ENCODE data around the gene TAF13.
"Not testable (repeated sequence)": the region's sequence is repeated elsewhere in the genome, so short reads cannot be mapped to it uniquely, and the experiment has no call there.

TAF13 gene

GRCh38 chr1:109065137-109065536 lies 10.7 kb downstream of the TAF13 start:
- H3K4me3 ChIP-seq (ENCODE audit: low read depth, low read length): no peak overlapping the region
- no peak for TF ChIP-seq CTCF (IDR thresholded peaks at IDR 0.05; ENCODE audit: borderline replicate concordance, insufficient read depth, low read depth, low read length)

GRCh38 chr1:109061183-109061582 lies 14.6 kb downstream of the TAF13 start:
- H3K4me3 ChIP-seq (ENCODE audit: low read depth, low read length): no peak overlapping the region
- no peak for TF ChIP-seq CTCF (IDR thresholded peaks at IDR 0.05; ENCODE audit: borderline replicate concordance, insufficient read depth, low read depth, low read length)

- H3K4me3 ChIP-seq (ENCODE audit: low read depth, low read length): no peak overlapping the region
- TF ChIP-seq CTCF (IDR thresholded peaks at IDR 0.05; ENCODE audit: borderline replicate concordance, insufficient read depth, low read depth, low read length): no peak
Measured at GRCh38 chr1:109060707-109061106, 15.1 kb downstream of the TAF13 start.

GRCh38 chr1:109059026-109059425 lies 16.8 kb downstream of the TAF13 start:
- TF ChIP-seq CTCF (IDR thresholded peaks at IDR 0.05; ENCODE audit: borderline replicate concordance, insufficient read depth, low read depth, low read length): no peak
- H3K4me3 ChIP-seq (ENCODE audit: low read depth, low read length): no peak overlapping the region

- TF ChIP-seq CTCF (IDR thresholded peaks at IDR 0.05; ENCODE audit: borderline replicate concordance, insufficient read depth, low read depth, low read length): no peak
- H3K4me3 ChIP-seq (ENCODE audit: low read depth, low read length): no peak overlapping the region
Measured at GRCh38 chr1:109056064-109056463, 19.7 kb downstream of the TAF13 start.

GRCh38 chr1:109052145-109052544 lies 23.7 kb downstream of the TAF13 start:
- not testable (repeated sequence) for H3K4me3 ChIP-seq (ENCODE audit: low read depth, low read length)

GRCh38 chr1:109050228-109050995 lies 25.4 kb downstream of the TAF13 start:
- no peak overlapping the region for H3K4me3 ChIP-seq (ENCODE audit: low read depth, low read length)
- TF ChIP-seq CTCF (IDR thresholded peaks at IDR 0.05; ENCODE audit: borderline replicate concordance, insufficient read depth, low read depth, low read length): no peak
